Measurements from ENCODE around the gene HAT1. TPM values are rescaled to one million over a fixed set of nuclear protein-coding genes. Genes with fewer than 3 reads are reported as not detected.

The HAT1 gene
- total RNA-seq, 1 donor from 2014 or later, result 32.7 TPM

DNA sequence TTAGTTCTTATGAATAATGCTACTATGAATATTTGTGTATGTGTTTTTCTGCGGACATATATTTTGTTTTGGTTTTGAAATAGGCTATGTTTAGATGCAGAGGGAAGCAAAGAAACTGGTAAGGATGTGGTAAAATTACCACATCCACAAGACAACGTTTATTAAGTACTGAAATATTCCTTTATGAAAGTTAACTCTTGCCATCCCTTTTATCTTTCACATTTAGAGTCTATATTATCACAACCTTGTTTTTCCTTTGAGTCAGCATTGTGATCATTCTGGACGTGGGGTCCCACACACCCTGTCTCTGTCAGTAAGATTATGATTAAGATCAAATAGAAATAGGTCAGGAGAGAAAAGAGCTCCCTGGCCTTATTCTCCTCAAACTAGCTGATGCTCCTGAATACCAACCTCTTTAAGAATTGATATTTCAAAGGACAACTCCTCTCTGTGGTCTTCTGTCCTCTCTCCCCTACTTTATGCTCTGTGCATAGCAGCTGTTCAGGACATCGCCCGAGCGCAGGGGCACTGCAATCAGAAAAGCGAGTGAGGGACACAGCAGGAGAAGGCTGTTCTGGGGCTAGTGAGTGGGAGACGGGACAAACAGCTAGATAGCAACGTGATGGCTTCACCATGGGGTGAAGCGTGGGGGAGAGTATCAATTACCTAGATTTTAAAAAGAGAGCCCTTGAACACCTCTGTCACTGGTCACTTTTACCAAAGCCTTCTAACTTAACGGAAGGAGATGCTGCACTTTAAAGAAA, 89.7 kb downstream of the HAT1 start:
- DNase-seq (ENCODE audit: low spot score), result no peak
- intact Hi-C loops (cut with DNase I), result no loop called here

GRCh38 chr2:172012677-172013391, 90.6 kb downstream of the HAT1 start:
- no peak for DNase-seq (ENCODE audit: low spot score)

GRCh38 chr2:172013396-172013795, 91.1 kb downstream of the HAT1 start:
- DNase-seq (ENCODE audit: low spot score), result no peak
- intact Hi-C loops (cut with DNase I), result no loop called here

More at GRCh38 chr2:172012677-172013391, 90.6 kb downstream of the HAT1 start:
- intact Hi-C loops (cut with DNase I), result no loop called here

DNA sequence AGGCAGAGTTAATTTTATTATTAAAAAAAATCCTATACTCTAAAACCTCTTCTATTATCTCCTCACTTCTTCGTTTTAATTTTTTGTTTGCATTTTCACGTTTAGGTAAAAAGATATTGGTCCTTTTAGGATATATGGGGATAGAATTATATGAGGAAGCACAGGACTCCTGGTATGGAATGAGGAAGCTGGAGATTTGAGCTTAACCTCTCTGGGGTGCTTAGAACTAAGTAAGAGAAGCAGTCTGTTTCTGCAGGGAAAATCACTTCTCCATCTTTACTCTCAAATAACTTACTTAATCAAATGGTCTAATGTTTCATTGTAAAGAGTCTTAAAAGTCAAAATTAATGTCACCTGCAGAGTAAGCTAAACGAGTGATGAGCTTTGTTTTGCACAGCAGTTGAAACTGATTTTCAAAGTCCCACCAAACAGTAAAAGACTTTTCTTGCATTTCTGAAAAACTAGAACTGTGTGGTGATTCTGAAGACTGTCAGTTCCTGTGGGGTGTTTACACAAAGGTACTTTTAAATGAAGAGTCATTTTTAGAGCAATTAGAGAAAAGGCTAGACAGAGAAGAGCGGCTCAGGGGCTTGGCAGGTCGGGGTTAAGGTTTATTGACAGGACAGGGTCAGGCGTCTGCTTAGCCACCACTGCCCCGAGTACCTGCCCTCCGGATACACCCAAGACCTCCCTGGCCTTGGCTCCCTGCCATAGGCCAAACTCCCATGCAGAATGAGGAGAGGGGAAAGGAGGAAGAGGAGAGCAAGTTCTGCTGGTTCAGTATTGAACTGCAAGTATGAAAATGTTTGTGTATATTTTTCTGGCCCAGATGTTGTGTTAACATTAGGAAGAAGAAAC, 99.0 kb downstream of the HAT1 start:
- no peak for DNase-seq (ENCODE audit: low spot score)
- intact Hi-C loops (cut with DNase I), result no loop called here

DNA sequence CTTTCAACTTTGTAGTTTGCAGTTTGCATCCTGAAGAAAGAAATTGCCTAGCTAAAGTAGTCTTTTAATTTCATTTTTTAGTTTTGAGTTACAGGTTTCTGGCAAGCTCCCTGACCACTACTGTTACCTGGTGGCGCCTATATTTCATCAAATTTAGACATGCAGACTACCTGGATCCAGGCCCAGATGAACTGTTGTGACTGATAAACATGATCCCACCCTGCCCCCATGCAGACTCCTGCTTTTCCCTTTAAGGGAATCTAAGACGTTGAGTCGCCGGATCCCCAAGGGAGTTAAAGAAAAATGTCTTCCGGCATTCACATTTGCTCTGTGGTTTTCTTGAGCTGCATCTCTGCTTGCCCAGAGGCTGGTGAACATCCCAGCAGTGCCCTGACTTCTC, 99.7 kb downstream of the HAT1 start:
- no peak for DNase-seq (ENCODE audit: low spot score)
- intact Hi-C loops (cut with DNase I), result no loop called here

GRCh38 chr2:172031536-172031935, 109.3 kb downstream of the HAT1 start:
- intact Hi-C loops (cut with DNase I), result no loop called here
- no peak for DNase-seq (ENCODE audit: low spot score)

Other genes starting within 250 kb of the HAT1 start
- 75.8 TPM for gene DYNC1I2, start 235.0 kb upstream of the HAT1 start, total RNA-seq
- 91.2 TPM for gene SLC25A12, start 28.2 kb upstream of the HAT1 start, total RNA-seq
- 4.0 TPM for gene METAP1D, start 77.5 kb downstream of the HAT1 start, total RNA-seq
- gene DLX1, start 163.0 kb downstream of the HAT1 start, total RNA-seq, result not detected
- not detected for gene DLX2, start 180.4 kb downstream of the HAT1 start, total RNA-seq